GM12878 (cell line): ENCODE results near the gene FGR. TPM values are rescaled to one million over a fixed set of nuclear protein-coding genes. Genes with fewer than 3 reads are reported as not detected.
A peak's percentile ranks its signal among the peaks of the same experiment; 100 is the strongest.

Experiments used
- ATAC-seq: fragments of 200-7000 bp; cut with Tn5 transposase; 3 replicates; pipeline ENCODE4 v1.9.1; 2020; ENCODE audit warnings: mild to moderate bottlenecking, moderate library complexity
- BruUV-seq: library from RNA; stranded (reverse); fragments of 400-500 nt; replicated peaks from 2 replicates; lab custom pipeline; 2021; lab: Mats Ljungman, UMichigan
- CTCF ChIA-PET: fragments of 300-600 bp; sonication (Branson Sonifier 250); formaldehyde crosslinking; extraction: SDS; loops from one replicate; lab custom pipeline; 2021; ENCODE audit warnings: inconsistent platforms; lab: Yijun Ruan, JAX
- POLR2A ChIA-PET: fragments of 350-600 bp; formaldehyde crosslinking; extraction: SDS; loops from one replicate; lab custom pipeline; 2021; ENCODE audit warnings: inconsistent platforms; lab: Charles Lee
- RAD21 ChIA-PET: fragments of 300-600 bp; sonication (Branson Sonifier 250); formaldehyde crosslinking; loops from one replicate; lab custom pipeline; 2023; ENCODE audit warnings: antibody characterized with exemption; ENCODE audit not compliant: unreplicated experiment; lab: Charles Lee
- SMC1A ChIA-PET: fragments of 300-600 bp; sonication (Branson Sonifier 250); formaldehyde crosslinking; loops from one replicate; lab custom pipeline; 2023; ENCODE audit not compliant: unreplicated experiment, uncharacterized antibody; lab: Charles Lee
- DNase-seq: peaks from one replicate; pipeline ENCODE4 v3.0.0-alpha.2; 2011; ENCODE audit warnings: low read depth, low spot score
- FAIRE-seq: peaks from 3 replicates; lab custom pipeline; 2011; peaks lifted over from hg19 to GRCh38; lab: Jason Lieb, UNC
- H2AFZ ChIP-seq: 2 replicates; pipeline ENCODE4 v1.6.0; 2011; ENCODE audit warnings: low read depth, low read length, control low read depth; ENCODE audit not compliant: control insufficient read depth
- H3K27ac ChIP-seq: 2 replicates; pipeline ENCODE4 v1.5.1; 2011; ENCODE audit warnings: control low read depth; ENCODE audit not compliant: control insufficient read depth, insufficient read depth
- H3K27me3 ChIP-seq, 2 experiments: replicated peaks in 1 of 2; 2 replicates each; pipeline versions ENCODE4 v1.6.0 to v1.6.1; 2011; ENCODE audit warnings: low read length in 1 of 2; ENCODE audit not compliant: control insufficient read depth in 2 of 2, insufficient read depth in 2 of 2
- H3K36me3 ChIP-seq, 2 experiments: 2 replicates each; pipeline ENCODE4 v1.5.1; 2011; ENCODE audit warnings: low read length in 1 of 2; ENCODE audit not compliant: control insufficient read depth in 2 of 2, insufficient read depth in 2 of 2
- H3K4me1 ChIP-seq: 2 replicates; pipeline ENCODE4 v1.6.1; 2011; ENCODE audit warnings: mild to moderate bottlenecking, low read length, moderate library complexity, mixed read lengths; ENCODE audit not compliant: control insufficient read depth, insufficient read depth
- H3K4me2 ChIP-seq: 2 replicates; pipeline ENCODE4 v1.6.0; 2011; ENCODE audit warnings: control low read depth; ENCODE audit not compliant: control insufficient read depth, insufficient read depth
- H3K4me3 ChIP-seq: fragments of 200-600 bp; sonication (generic); 2 replicates; pipeline ENCODE4 v1.5.1; 2016
- H3K79me2 ChIP-seq: 2 replicates; pipeline ENCODE4 v1.6.0; 2011; ENCODE audit warnings: low read length; ENCODE audit not compliant: control insufficient read depth, insufficient read depth
- H3K9ac ChIP-seq: 2 replicates; pipeline ENCODE4 v1.8.0; 2011; ENCODE audit warnings: low read length, control low read depth, mixed read lengths; ENCODE audit not compliant: control insufficient read depth, insufficient read depth
- H3K9me3 ChIP-seq: replicated peaks from 3 replicates; pipeline ENCODE4 v1.5.1; 2011; ENCODE audit warnings: mild to moderate bottlenecking, low read length; ENCODE audit not compliant: control insufficient read depth, insufficient read depth
- H4K20me1 ChIP-seq: 2 replicates; pipeline ENCODE4 v1.6.0; 2011; ENCODE audit not compliant: control insufficient read depth, insufficient read depth
- EP300 ChIP-seq, 2 experiments: fragments of 150-350 bp in 1 of 2; IDR thresholded peaks; 2 replicates each; pipeline ENCODE4 v1.6.1; 2011 to 2012; ENCODE audit warnings: low read depth in 2 of 2, low read length in 2 of 2, borderline replicate concordance in 1 of 2, improper control_type of control experiment in 1 of 2, inconsistent platforms in 1 of 2; ENCODE audit not compliant: control insufficient read depth in 1 of 2
- IRF4 ChIP-seq: IDR thresholded peaks from 2 replicates; pipeline ENCODE4 v1.6.1; 2011; ENCODE audit warnings: low read depth, low read length
- KAT2A ChIP-seq: conservative IDR thresholded peaks from 2 replicates; pipeline ENCODE4 v1.6.1; 2011; ENCODE audit warnings: low read depth, low read length; ENCODE audit not compliant: control insufficient read depth
- MAX ChIP-seq: IDR thresholded peaks from 2 replicates; pipeline ENCODE4 v1.6.1; 2012; ENCODE audit warnings: low read depth, low read length, improper control_type of control experiment
- NR2C1 ChIP-seq: fragments of 450-650 bp; IDR thresholded peaks from 2 replicates; pipeline ENCODE4 v1.6.1; 2017; ENCODE audit warnings: antibody characterized with exemption, mild to moderate bottlenecking, moderate library complexity
- PAX8 ChIP-seq: fragments of 450-650 bp; IDR thresholded peaks from 2 replicates; pipeline ENCODE4 v1.6.1; 2017; ENCODE audit warnings: mild to moderate bottlenecking, moderate library complexity
- SIN3A ChIP-seq: IDR thresholded peaks from 2 replicates; pipeline ENCODE4 v1.6.1; 2012; ENCODE audit warnings: low read depth, low read length, improper control_type of control experiment
- SMAD5 ChIP-seq: IDR thresholded peaks from 2 replicates; pipeline ENCODE4 v1.6.1; 2016; ENCODE audit warnings: antibody characterized with exemption, low read depth
- SPI1 ChIP-seq: IDR thresholded peaks from 2 replicates; pipeline ENCODE4 v1.6.1; 2011; ENCODE audit warnings: low read depth, mild to moderate bottlenecking, low read length, moderate library complexity, borderline replicate concordance; ENCODE audit not compliant: insufficient read depth
- TCF12 ChIP-seq: IDR thresholded peaks from 2 replicates; pipeline ENCODE4 v1.6.1; 2011; ENCODE audit warnings: low read depth, mild to moderate bottlenecking, low read length
- WRNIP1 ChIP-seq: IDR thresholded peaks from 2 replicates; pipeline ENCODE4 v1.6.1; 2011; ENCODE audit warnings: low read depth, low read length, improper control_type of control experiment, borderline replicate concordance
- ZSCAN29 ChIP-seq: fragments of 450-650 bp; IDR thresholded peaks from 2 replicates; pipeline ENCODE4 v1.6.1; 2017; ENCODE audit warnings: mild to moderate bottlenecking, moderate library complexity
- WGBS: methylation state at CpG from one replicate; pipeline ENCODE4 v1.1.6; 2016; ENCODE audit warnings: low lambda C conversion rate; ENCODE audit not compliant: insufficient replicate concordance, insufficient coverage; ENCODE audit errors: missing lambda C conversion rate; 5-methylcytosine and 5-hydroxymethylcytosine counted together
- in situ Hi-C: fragments of 300-500 bp; cut with MboI; formaldehyde crosslinking; loops from 9 replicates; pipeline ENCODE4 v1.14.3; 2018; ENCODE audit warnings: mixed read lengths
- intact Hi-C: fragments of 100-400 bp; cut with micrococcal nuclease; formaldehyde crosslinking; loops from one replicate; pipeline ENCODE4 v1.14.2; 2022; ENCODE audit not compliant: unreplicated experiment
- polyA plus RNA-seq, 11 experiments: library from polyadenylated mRNA; depleted of rRNA in 4 of 11; unstranded in 6 of 11; stranded (reverse) in 5 of 11; fragments of >200 nt; fragmentation: Nextera tagmentation in 4 of 11; fragmentation: Illumina TruSeq in 1 of 11; extraction: Ambion mirVana in 4 of 11; extraction: Trizol in 1 of 11; gene quantifications; 1 replicate in 1 of 11; 2 replicates in 10 of 11; pipeline versions ENCODE4 v1.2.1 to v1.2.3, GENCODE V29; 2011 to 2016; ENCODE audit warnings: inconsistent platforms in 2 of 11, missing spikeins in 2 of 11, low read depth in 1 of 11
- total RNA-seq, 4 experiments: library from RNA; depleted of rRNA in 3 of 4; stranded (reverse); fragments of >200 nt in 3 of 4; fragmentation: Illumina TruSeq in 1 of 4; extraction: Trizol in 1 of 4; gene quantifications; 2 replicates each; pipeline versions ENCODE4 v1.2.1 to v1.2.3, GENCODE V29; 2013 to 2021

The FGR gene
- total and polyA plus RNA-seq, 10 of the 15 experiments (the other 5 are each of a cell fraction or from before 2014, with no cell fraction given) = 10.9 to 193 (median 74.7) TPM

GRCh38 chr1:27567971-27568299, 67.0 kb downstream of the FGR start:
- Histone ChIP-seq H3K27ac (no peak overlapping the region), H4K20me1 (no peaks in the 10 kb centered on the region; the same call in 1 of the 2 replicates), H3K4me2 (peak overlapping the region; percentile 90), H3K79me2 (no peaks in the 10 kb centered on the region; the same call in none of the 2 replicates), H3K27me3 (no peaks in the 10 kb centered on the region), H2AFZ (no peak overlapping the region; the same call in 1 of the 2 replicates), H3K36me3 (no peaks in the 10 kb centered on the region; a peak in 1 of 4 replicates), H3K9ac (no peak overlapping the region), H3K4me1 (peaks cover 7% of the 10 kb centered on the region), H3K4me3 (no peak overlapping the region; the same call in 1 of the 2 replicates), H3K9me3 (no peaks in the 10 kb centered on the region)
- ChIA-PET RAD21 (interaction anchor here (1.1 to 3.0 kb wide), 4 partner anchors 33 to 151 kb away, joined by 3 to 17 read pairs (median 10); partner anchors contain the start of gene AHDC1), POLR2A (interaction anchor here (0.9 to 1.8 kb wide), 4 partner anchors 10 to 65 kb away, joined by 3 to 8 read pairs (median 6); no protein-coding TSS in a partner anchor), CTCF (interaction anchor here (0.6 to 5.8 kb wide), 12 partner anchors 11 to 734 kb away, joined by 3 to 71 read pairs (median 5); partner anchors contain the start of gene AHDC1), SMC1A (interaction anchor here (0.6 to 1.2 kb wide), 5 partner anchors 37 to 407 kb away, joined by 3 to 6 read pairs (median 4); no protein-coding TSS in a partner anchor)
- ATAC-seq = no peak; the same call in 2 of the 3 replicates
- no peak for DNase-seq
- FAIRE-seq = no peak
- BruUV-seq = no TSS peak
- intact Hi-C loops = loop anchor here (1.0 kb wide), 1 partner anchor 38 kb away; no protein-coding TSS in a partner anchor
- in situ Hi-C loops = no loop called here
- TF ChIP-seq TCF12 (no peak), EP300 (IDR thresholded peaks at IDR 0.05; ENCODE audit: borderline replicate concordance in 1 of 2, control insufficient read depth in 1 of 2, low read depth in 2 of 2, low read length in 2 of 2) (no peak)
- WGBS = 96% methylated on average over 8 of the region's 8 CpGs

DNA sequence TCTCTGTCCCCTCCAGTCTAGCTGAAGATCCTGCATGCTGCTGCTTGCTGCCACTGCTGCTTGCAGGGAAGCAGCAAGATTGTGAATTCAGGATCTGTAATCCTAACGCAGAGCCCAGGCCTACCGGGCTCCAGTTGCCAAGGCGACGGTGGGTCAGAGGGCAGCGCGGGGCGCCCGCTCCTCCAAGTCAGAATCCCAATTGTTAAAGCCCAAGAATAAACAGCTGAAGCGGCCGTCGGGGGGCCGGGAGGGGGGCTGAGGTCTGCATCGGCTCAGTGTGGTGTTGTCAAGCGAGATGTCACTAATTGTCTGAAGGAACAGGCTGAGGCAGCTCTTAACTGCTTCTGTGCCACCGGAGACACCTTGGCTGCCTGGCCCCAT, 67.8 kb downstream of the FGR start:
- no peak overlapping the region for H2AFZ ChIP-seq
- FAIRE-seq = no peak
- no peak overlapping the region for H3K4me3 ChIP-seq
- in situ Hi-C loops (no loop called here), intact Hi-C loops (no loop called here)
- H3K4me1 ChIP-seq = peaks cover 7% of the 10 kb centered on the region
- SMC1A ChIA-PET = interaction anchor here (1.2 kb wide), 1 partner anchor 38 kb away, joined by 5 read pairs; no protein-coding TSS in a partner anchor
- no peak for ATAC-seq
- no peak for DNase-seq
- no peak overlapping the region for H3K27ac ChIP-seq
- H4K20me1 ChIP-seq = no peaks in the 10 kb centered on the region; the same call in 1 of the 2 replicates
- WGBS = 89% methylated on average over 15 of the region's 15 CpGs
- H3K27me3 ChIP-seq = no peaks in the 10 kb centered on the region
- H3K79me2 ChIP-seq = no peaks in the 10 kb centered on the region; the same call in 1 of the 2 replicates
- no TSS peak for BruUV-seq
- CTCF ChIA-PET = interaction anchor here (1.1 to 5.8 kb wide), 7 partner anchors 10 to 210 kb away, joined by 3 to 71 read pairs (median 6); partner anchors contain the start of gene AHDC1
- H3K9ac ChIP-seq = no peak overlapping the region
- no peak overlapping the region for H3K4me2 ChIP-seq
- H3K9me3 ChIP-seq = no peaks in the 10 kb centered on the region
- POLR2A ChIA-PET = interaction anchor here (1.0 to 1.8 kb wide), 2 partner anchors 34 to 42 kb away, joined by 3 to 7 read pairs; no protein-coding TSS in a partner anchor
- RAD21 ChIA-PET = interaction anchor here (1.3 to 3.0 kb wide), 2 partner anchors 41 to 150 kb away, joined by 4 to 16 read pairs; no protein-coding TSS in a partner anchor
- no peaks in the 10 kb centered on the region; a peak in 1 of 4 replicates for H3K36me3 ChIP-seq
- TF ChIP-seq PAX8 (no peak), SPI1 (no peak), SMAD5 (no peak), KAT2A (no peak), IRF4 (no peak), WRNIP1 (no peak), SIN3A (no peak), ZSCAN29 (no peak), MAX (no peak), NR2C1 (no peak)
